22Rv1 (cell line): ENCODE data around the gene NFKBIE.

ENCODE experiments used
- H3K27ac ChIP-seq: fragments of 450-650 bp; 2 replicates; pipeline ENCODE4 v1.5.1; 2017
- ZFX ChIP-seq: fragments of 450-650 bp; IDR thresholded peaks from 2 replicates; pipeline ENCODE4 v1.6.1; 2017; ENCODE audit warnings: antibody characterized with exemption, borderline replicate concordance
- TF ChIP-seq, protein P1 (sequence below): fragments of 450-650 bp; IDR thresholded peaks from 2 replicates; pipeline ENCODE4 v1.5.1; 2017; ENCODE audit warnings: mild to moderate bottlenecking

NFKBIE gene

GRCh38 chr6:44226368-44227147 is 38.8 kb downstream of the NFKBIE start:
- TF ChIP-seq ZFX: no peak
- TF ChIP-seq, protein P1, sequence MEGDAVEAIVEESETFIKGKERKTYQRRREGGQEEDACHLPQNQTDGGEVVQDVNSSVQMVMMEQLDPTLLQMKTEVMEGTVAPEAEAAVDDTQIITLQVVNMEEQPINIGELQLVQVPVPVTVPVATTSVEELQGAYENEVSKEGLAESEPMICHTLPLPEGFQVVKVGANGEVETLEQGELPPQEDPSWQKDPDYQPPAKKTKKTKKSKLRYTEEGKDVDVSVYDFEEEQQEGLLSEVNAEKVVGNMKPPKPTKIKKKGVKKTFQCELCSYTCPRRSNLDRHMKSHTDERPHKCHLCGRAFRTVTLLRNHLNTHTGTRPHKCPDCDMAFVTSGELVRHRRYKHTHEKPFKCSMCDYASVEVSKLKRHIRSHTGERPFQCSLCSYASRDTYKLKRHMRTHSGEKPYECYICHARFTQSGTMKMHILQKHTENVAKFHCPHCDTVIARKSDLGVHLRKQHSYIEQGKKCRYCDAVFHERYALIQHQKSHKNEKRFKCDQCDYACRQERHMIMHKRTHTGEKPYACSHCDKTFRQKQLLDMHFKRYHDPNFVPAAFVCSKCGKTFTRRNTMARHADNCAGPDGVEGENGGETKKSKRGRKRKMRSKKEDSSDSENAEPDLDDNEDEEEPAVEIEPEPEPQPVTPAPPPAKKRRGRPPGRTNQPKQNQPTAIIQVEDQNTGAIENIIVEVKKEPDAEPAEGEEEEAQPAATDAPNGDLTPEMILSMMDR: no peak
- H3K27ac ChIP-seq: no peak overlapping the region

DNA sequence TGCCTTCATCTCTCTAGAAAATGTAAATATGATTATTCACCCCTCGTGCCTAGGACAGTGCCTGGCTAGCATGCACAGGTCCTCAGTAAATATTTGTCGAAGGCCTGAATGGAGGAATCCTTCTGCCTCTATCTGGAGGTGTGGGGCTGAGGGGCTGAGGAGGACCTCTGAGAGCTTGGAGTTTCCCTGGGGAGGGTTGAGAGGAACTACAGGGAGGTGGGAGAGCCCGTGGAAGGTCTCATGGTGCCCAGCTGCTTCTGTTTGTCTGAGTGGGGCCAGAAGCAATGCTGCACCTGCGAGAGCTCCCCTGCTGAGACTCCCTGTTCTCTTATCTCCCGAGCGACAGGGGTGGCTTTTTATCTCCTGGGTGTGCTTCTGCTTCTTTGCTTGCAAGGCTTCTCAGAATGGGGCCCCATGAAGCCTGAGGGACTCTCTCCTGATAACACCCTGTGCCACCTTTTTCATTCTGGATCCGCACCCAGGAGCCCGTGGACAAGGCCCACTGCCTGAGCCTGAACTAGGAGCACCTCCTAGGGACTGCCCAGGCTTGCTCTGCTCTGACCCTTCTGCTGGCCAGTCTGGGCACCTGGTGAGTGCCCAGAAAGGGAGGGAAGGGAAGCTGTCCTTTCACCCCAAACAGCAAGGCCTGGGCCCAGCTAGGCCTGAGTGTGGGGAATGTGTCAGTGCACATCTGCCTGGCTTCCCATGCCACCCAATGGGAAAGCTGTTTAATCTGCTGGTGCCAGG is 39.6 kb downstream of the NFKBIE start:
- TF ChIP-seq, protein P1: no peak
- TF ChIP-seq ZFX: no peak
- H3K27ac ChIP-seq: no peak overlapping the region; the same call in 1 of the 2 replicates

GRCh38 chr6:44224965-44225305 is 40.4 kb downstream of the NFKBIE start:
- TF ChIP-seq, protein P1: no peak
- no peak for TF ChIP-seq ZFX
- peak overlapping the region; percentile 79; the same call in 1 of the 2 replicates for H3K27ac ChIP-seq

GRCh38 chr6:44224029-44224964 is 41.1 kb downstream of the NFKBIE start:
- no peak for TF ChIP-seq ZFX
- TF ChIP-seq, protein P1: 0 out of 2 replicates have a peak, but pooled peaks have one; percentile 3
- H3K27ac ChIP-seq: peak overlapping the region; percentile 79

DNA sequence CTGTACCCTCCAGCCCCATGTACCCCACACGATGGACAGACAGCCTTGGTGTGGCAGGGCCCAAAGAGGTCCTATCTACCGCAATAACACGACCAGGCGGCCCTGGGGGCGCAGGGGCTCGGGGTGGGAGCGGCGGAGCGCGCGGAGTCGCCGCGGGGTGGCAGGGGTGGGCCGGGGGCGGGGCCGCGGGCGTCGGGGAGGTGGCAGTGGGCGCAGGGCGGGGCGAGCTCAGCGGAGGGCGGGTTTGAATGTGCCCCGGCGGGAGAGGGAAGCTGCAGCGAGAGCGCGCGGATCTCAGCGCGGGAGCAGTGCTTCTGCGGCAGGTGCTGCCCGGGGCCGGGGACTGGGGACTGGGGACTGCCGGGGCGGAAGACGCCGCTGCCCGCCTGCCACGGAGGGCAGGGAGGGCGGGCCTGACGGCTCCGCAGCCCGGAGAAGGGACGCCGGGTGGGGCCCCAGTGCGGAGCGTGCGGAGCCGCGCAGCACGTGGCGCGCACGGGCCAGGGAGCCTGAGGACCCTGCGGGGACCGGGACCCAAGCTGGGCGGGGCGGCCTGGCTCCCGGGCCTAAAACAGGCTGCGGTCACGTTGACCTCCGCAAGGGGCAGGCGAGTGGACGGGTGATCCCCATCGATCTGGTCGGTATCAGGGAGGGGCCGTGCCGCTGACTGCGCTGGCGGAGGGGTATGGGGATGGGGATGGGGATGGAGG is 41.9 kb downstream of the NFKBIE start, which contains the start of gene SLC29A1:
Gene SLC29A1, plus strand, starts transcription at position 277 of the 710 bp plus-strand sequence. CDS start 3,719 bp downstream, outside the sequence.
- peak within 1 kb of the TSS; percentile 79 for H3K27ac ChIP-seq

More for the DNA sequence above, 41.9 kb downstream of the NFKBIE start, which contains the start of gene SLC29A1:
- no peak for TF ChIP-seq ZFX
- TF ChIP-seq, protein P1: peak; percentile 33; the same call in 1 of the 2 replicates
